VCaP (cell line): ENCODE measurements around the gene LMF1.

ENCODE experiments used
- H3K27ac ChIP-seq: fragments of 450-650 bp; 2 replicates; pipeline ENCODE4 v1.5.1; 2017
- CTCF ChIP-seq: fragments of 450-650 bp; conservative IDR thresholded peaks from 2 replicates; pipeline ENCODE4 v1.5.1; 2017; ENCODE audit warnings: mild to moderate bottlenecking, moderate library complexity

LMF1 gene

DNA sequence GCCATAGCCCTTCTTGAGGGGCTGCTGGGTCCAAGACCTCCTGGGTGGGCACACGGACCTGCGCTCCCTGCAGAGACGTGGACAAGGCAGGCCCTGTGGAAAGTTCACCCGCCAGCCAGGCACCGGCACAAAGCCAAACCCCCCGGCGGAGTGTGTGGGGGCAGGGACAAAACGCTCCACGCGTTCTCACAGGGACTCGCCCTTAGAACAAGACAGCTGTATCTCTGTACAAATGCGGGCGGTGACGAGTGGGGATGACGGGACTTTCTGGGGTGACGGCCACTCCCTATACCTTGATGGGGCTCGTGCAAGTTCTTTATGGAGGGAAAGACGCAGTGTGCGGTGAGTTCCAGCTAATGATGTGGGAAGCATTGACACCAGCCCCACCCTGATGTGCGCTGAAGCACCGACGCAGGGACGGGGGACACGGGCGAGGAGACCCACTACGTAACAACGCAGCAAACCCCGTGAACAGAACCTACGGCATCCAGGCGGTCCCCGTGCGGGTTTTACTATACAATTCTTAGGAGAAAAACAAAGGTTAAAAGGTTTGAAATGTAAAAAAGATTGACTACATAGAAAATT is 49.4 kb downstream of the LMF1 start:
- no peak for TF ChIP-seq CTCF
- no peak overlapping the region for H3K27ac ChIP-seq

DNA sequence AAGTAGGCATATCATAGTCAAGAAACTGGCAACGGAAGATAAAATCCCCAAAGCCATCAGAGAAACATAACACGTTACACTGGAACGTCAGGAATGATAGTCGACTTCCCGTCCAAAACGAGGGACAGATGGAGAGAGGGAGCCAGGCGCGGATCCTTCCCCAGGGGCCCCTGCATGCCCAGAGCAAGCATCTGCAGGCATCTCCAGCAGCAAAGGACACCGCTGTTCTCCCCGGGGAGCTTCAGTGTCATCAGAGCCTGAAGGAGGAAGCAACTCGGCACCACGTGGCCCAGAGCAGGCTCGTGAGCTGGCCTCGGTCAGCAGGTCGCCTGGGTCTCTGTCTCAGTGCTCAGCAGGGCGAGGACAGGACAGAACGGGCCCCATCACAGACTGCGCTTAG is 50.1 kb downstream of the LMF1 start:
- no peak for TF ChIP-seq CTCF
- no peak overlapping the region for H3K27ac ChIP-seq

DNA sequence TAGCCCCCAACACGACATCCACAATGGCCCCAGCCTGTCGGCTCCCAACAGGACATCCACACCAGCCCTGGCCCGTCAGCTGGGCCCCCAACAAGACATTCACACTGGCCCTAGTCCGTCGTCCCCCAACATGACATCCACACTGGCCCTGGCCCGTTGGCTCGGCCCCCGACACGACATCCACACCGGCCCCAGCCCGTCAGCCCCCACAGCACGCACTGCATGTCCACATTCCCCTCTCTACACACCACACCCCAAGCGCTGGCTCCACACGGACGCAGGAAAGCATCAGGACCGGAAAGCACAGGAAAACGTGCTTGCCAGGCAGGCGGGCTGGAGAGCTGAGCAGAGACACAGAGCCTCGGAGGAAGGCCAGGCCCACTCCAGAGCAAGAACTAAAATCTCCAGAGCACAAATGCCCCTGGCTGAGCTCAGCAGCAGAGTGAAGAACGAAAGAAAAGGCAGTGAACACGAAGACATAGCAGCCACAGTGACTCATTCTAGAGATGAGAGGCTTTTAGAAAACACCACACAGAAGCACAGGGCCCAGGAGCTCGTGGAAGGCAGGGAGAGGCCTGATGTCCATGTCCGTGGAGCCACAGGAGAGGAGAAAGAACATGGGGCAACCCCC is 50.6 kb downstream of the LMF1 start:
- no peak for TF ChIP-seq CTCF
- no peak overlapping the region for H3K27ac ChIP-seq

DNA sequence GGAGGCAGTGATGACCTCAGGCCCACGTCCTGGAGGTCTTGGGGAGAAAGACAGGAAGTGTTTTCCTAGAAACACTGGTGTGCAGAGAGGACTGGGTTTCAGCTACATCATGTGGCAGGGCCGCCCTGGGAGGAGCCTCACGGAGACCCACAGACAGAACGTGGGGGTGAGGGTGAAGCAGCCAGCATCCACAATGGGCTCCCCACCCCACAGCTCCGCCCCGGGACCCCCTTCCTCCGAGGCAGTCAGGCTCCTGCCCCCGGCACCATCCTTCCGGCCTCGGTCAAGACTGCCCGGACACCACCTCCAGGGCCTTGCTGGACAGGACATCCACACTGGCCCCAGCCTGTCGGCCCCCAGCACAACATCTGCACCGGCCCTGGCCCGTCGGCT is 51.1 kb downstream of the LMF1 start:
- no peak for TF ChIP-seq CTCF
- no peak overlapping the region for H3K27ac ChIP-seq

DNA sequence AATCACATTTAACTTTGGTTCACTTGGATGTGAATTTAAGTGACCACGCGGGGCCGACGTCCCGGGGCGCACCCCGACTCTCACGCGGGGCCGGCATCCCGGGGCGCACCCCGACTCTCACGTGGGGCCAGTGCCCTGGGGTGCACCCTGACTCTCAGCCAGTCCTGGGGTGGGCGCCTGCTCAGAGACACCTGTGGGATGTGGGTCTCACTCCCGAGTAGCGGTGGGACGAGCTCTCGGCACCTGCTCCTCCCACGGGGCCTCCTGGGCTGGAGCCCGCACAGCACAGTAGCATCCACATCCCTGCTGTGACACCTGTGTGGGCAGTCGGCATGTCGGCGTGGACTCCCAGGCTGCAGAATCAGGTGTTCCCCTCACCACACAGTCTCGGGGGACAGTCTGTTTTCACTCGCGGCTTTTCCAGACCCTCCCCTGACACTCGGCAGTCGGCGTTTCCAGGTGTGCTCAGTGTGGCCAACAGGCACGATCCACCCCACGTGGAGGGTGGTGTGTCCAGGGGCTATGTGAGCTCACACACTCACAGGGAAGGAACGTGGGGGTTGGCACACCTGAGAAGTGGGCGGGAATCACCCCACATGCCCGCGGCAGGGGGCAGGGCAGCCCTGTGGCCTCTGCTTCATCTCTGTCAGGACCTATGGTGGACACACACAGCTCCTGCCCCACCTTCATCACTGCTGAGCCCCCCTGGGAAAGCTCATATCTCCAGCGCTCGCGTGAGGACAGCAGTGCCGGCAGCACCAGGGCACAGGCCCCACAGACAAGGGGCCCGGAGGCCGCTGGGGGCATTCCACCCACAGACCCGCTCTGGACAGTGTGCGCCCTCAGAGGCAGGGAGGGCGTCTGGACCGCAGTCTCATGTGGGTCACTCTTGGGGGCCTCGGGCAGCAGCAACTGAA is 51.8 kb downstream of the LMF1 start:
- no peak for TF ChIP-seq CTCF
- H3K27ac ChIP-seq, result no peak overlapping the region

DNA sequence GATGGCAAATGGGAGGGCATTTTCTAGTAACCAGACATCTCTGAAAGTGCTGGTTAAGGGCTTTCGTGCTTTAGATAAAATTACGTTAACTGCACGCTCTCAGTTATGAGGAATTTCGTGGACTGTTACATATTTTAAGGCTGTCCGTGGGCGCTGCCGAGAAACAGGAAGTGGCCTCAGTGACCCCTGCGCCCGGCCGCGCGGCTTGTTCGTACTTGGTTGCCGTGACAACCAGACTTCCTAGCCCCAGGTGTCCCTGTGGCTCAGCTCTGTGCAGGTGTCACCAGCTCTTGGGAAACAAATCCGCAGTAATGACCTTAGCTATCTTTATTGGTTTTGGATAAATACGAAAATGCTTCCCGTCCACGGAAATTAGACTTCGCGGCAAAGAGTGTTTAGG is 52.7 kb downstream of the LMF1 start:
- TF ChIP-seq CTCF, result no peak
- H3K27ac ChIP-seq, result no peak overlapping the region

DNA sequence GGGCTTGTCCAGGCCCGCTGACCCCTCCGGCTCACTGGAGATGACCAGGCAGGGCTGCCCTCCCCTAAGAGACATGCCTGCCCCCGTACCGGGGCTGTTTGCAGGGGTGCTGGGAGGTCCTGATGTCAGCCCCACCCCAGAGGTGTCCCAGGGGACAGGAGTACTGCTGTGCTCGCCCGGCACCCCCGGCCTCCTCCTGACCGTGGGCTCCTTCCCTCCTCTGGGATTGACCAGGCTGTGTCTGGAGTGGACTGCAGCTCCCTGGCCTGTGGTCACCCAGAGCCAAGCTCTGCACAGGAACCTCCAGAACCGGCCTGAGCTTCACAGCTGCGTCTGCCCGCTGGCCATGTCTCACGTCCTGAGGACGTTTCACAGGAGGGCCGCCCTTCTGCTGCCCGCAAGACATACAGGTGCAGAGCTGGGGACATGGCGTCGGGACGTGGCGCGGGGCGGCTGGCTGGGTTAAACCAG is 53.2 kb downstream of the LMF1 start:
- H3K27ac ChIP-seq, result no peak overlapping the region
- TF ChIP-seq CTCF, result no peak
